AG10803 (cell line): Measurements from ENCODE around the gene KCTD17.

Experiments used
- DNase-seq: peaks from one replicate; pipeline ENCODE4 v3.0.0; 2010; ENCODE audit warnings: low read depth
- H3K4me3 ChIP-seq: 2 replicates; pipeline ENCODE4 v1.5.1; 2011; ENCODE audit warnings: mild to moderate bottlenecking, low read length, control low read depth
- CTCF ChIP-seq: conservative IDR thresholded peaks from 2 replicates; pipeline ENCODE4 v1.5.1; 2011; ENCODE audit warnings: mild to moderate bottlenecking, low read length, control low read depth, inconsistent platforms

Gene KCTD17

GRCh38 chr22:37032535-37033460 lies 18.7 kb upstream of the KCTD17 start:
- no peak for TF ChIP-seq CTCF
- no peak overlapping the region for H3K4me3 ChIP-seq
- DNase-seq, result peak; percentile 86

GRCh38 chr22:37033605-37034430 lies 17.7 kb upstream of the KCTD17 start:
- DNase-seq, result no peak
- TF ChIP-seq CTCF, result no peak
- H3K4me3 ChIP-seq, result no peak overlapping the region

GRCh38 chr22:37036655-37037377 lies 14.7 kb upstream of the KCTD17 start:
- no peak for DNase-seq
- no peak for TF ChIP-seq CTCF
- H3K4me3 ChIP-seq, result no peak overlapping the region

- TF ChIP-seq CTCF, result no peak
- no peak overlapping the region for H3K4me3 ChIP-seq
- DNase-seq, result no peak
Observed at GRCh38 chr22:37037669-37038068, 13.9 kb upstream of the KCTD17 start.

- TF ChIP-seq CTCF, result no peak
- H3K4me3 ChIP-seq, result no peak overlapping the region
- DNase-seq, result no peak
Observed at GRCh38 chr22:37039466-37039865, 12.1 kb upstream of the KCTD17 start.

GRCh38 chr22:37043209-37043827 lies 8.2 kb upstream of the KCTD17 start:
- TF ChIP-seq CTCF, result no peak

More at GRCh38 chr22:37043209-37043827, 8.2 kb upstream of the KCTD17 start:
- DNase-seq, result no peak
- no peak overlapping the region for H3K4me3 ChIP-seq
